GM23338 (cell line): ENCODE results near the gene UNC5A. TPM values are rescaled to one million over a fixed set of nuclear protein-coding genes. Genes with fewer than 3 reads are reported as not detected.

Source experiments
- ATAC-seq: fragments of 200-7000 bp; cut with Tn5 transposase; 3 replicates; pipeline ENCODE4 v1.9.1; 2020
- DNase-seq: peaks from one replicate; pipeline ENCODE4 v3.0.0-alpha.2; 2015; ENCODE audit warnings: low spot score
- H2AFZ ChIP-seq: fragments of 200-600 bp; sonication (generic); 2 replicates; pipeline ENCODE4 v1.8.0; 2016; ENCODE audit warnings: antibody characterized with exemption, mild to moderate bottlenecking, moderate library complexity
- H3F3A ChIP-seq: fragments of 200-600 bp; sonication (generic); replicated peaks from 2 replicates; pipeline ENCODE4 v1.8.0; 2017; ENCODE audit warnings: antibody characterized with exemption, mixed run types, low read depth
- H3K27ac ChIP-seq: fragments of 200-600 bp; sonication (generic); 2 replicates; pipeline ENCODE4 v1.6.1; 2016; ENCODE audit warnings: low read depth
- H3K27me3 ChIP-seq: fragments of 200-600 bp; sonication (generic); 2 replicates; pipeline ENCODE4 v1.8.0; 2016; ENCODE audit warnings: mild to moderate bottlenecking, mixed run types, moderate library complexity; ENCODE audit not compliant: insufficient read depth
- H3K36me3 ChIP-seq: fragments of 200-600 bp; sonication (generic); 2 replicates; pipeline ENCODE4 v1.8.0; 2016; ENCODE audit warnings: mild to moderate bottlenecking; ENCODE audit not compliant: insufficient read depth
- H3K4me1 ChIP-seq: fragments of 200-600 bp; sonication (generic); 2 replicates; pipeline ENCODE4 v1.8.0; 2016; ENCODE audit warnings: mild to moderate bottlenecking, moderate library complexity; ENCODE audit not compliant: insufficient read depth
- H3K4me2 ChIP-seq: fragments of 200-600 bp; sonication (generic); 2 replicates; pipeline ENCODE4 v1.7.1; 2017; ENCODE audit warnings: mixed run types
- H3K4me3 ChIP-seq: fragments of 200-600 bp; sonication (generic); 2 replicates; pipeline ENCODE4 v1.6.1; 2016; ENCODE audit warnings: mixed run types
- H3K79me2 ChIP-seq: fragments of 200-600 bp; sonication (generic); replicated peaks from 2 replicates; pipeline ENCODE4 v1.8.0; 2017; ENCODE audit warnings: mild to moderate bottlenecking; ENCODE audit not compliant: insufficient read depth
- H3K9me2 ChIP-seq: fragments of 200-600 bp; sonication (generic); 2 replicates; pipeline ENCODE4 v1.8.0; 2017; ENCODE audit not compliant: insufficient read depth
- H4K20me1 ChIP-seq: fragments of 200-600 bp; sonication (generic); replicated peaks from 2 replicates; pipeline ENCODE4 v1.8.0; 2017; ENCODE audit warnings: mild to moderate bottlenecking; ENCODE audit not compliant: insufficient read depth
- H3K27ac Mint-ChIP-seq: 2 replicates; pipeline ENCODE4 v1.8.0; 2020; ENCODE audit warnings: inconsistent platforms, mild to moderate bottlenecking, moderate library complexity, mixed read lengths
- H3K27me3 Mint-ChIP-seq: 3 replicates; pipeline ENCODE4 v1.8.0; 2022; ENCODE audit warnings: low read depth, mild to moderate bottlenecking, moderate library complexity, mixed read lengths, inconsistent platforms; ENCODE audit not compliant: insufficient read depth, poor library complexity
- H3K36me3 Mint-ChIP-seq: 3 replicates; pipeline ENCODE4 v1.8.0; 2021; ENCODE audit warnings: low read depth, mild to moderate bottlenecking, inconsistent platforms, moderate library complexity, mixed read lengths
- H3K4me1 Mint-ChIP-seq: 3 replicates; pipeline ENCODE4 v1.8.0; 2020; ENCODE audit warnings: mild to moderate bottlenecking, inconsistent platforms, mixed read lengths
- H3K4me3 Mint-ChIP-seq: 3 replicates; pipeline ENCODE4 v1.8.0; 2021; ENCODE audit warnings: moderate library complexity, mild to moderate bottlenecking, inconsistent platforms, mixed read lengths
- H3K9me3 Mint-ChIP-seq: 3 replicates; pipeline ENCODE4 v1.8.0; 2020; ENCODE audit warnings: moderate library complexity, mild to moderate bottlenecking, inconsistent platforms, mixed read lengths
- CREB1 ChIP-seq: fragments of 250-450 bp; sonication (Bioruptor Pico); IDR thresholded peaks from 2 replicates; pipeline ENCODE4 v1.5.0; 2020; ENCODE audit warnings: low read depth, mild to moderate bottlenecking, moderate library complexity
- CTCF ChIP-seq, 2 experiments: fragments of 200-600 bp in 1 of 2; sonication (generic) in 1 of 2; conservative IDR thresholded peaks; 2 replicates each; pipeline versions ENCODE4 v1.5.1 to v1.6.1; 2016 to 2017; ENCODE audit warnings: antibody characterized with exemption in 2 of 2, low read depth in 2 of 2, mild to moderate bottlenecking in 2 of 2, moderate library complexity in 1 of 2
- ETS1 ChIP-seq: IDR thresholded peaks from 2 replicates; pipeline ENCODE4 v1.6.1; 2016; ENCODE audit warnings: antibody characterized with exemption
- EZH2 ChIP-seq: fragments of 200-600 bp; sonication (generic); IDR thresholded peaks from one replicate; pipeline ENCODE4 v1.8.0; 2017; ENCODE audit warnings: antibody characterized with exemption, mild to moderate bottlenecking, low read depth; ENCODE audit not compliant: unreplicated experiment
- EZH2phosphoT487 ChIP-seq: fragments of 200-600 bp; sonication (generic); IDR thresholded peaks from one replicate; pipeline ENCODE4 v1.8.1; 2018; ENCODE audit warnings: antibody characterized with exemption; ENCODE audit not compliant: unreplicated experiment
- JUNB ChIP-seq: IDR thresholded peaks from one replicate; pipeline ENCODE4 v1.6.1; 2016; ENCODE audit warnings: antibody characterized with exemption; ENCODE audit not compliant: unreplicated experiment
- NANOG ChIP-seq: IDR thresholded peaks from 2 replicates; pipeline ENCODE4 v1.6.1; 2016; ENCODE audit warnings: antibody characterized with exemption, borderline replicate concordance
- REST ChIP-seq: IDR thresholded peaks from one replicate; pipeline ENCODE4 v1.6.1; 2018; ENCODE audit warnings: antibody characterized with exemption; ENCODE audit not compliant: unreplicated experiment
- STAT1 ChIP-seq: IDR thresholded peaks from one replicate; pipeline ENCODE4 v1.6.1; 2016; ENCODE audit warnings: antibody characterized with exemption; ENCODE audit not compliant: unreplicated experiment
- ZNF331 ChIP-seq: fragments of 250-450 bp; sonication (Bioruptor Pico); IDR thresholded peaks from 2 replicates; pipeline ENCODE4 v1.5.0; 2020; ENCODE audit warnings: low read depth, mild to moderate bottlenecking, moderate library complexity
- polyA plus RNA-seq: library from polyadenylated mRNA; unstranded; fragments of >200 nt; fragmentation: Nextera tagmentation; extraction: Ambion mirVana; gene quantifications from 2 replicates; pipeline ENCODE4 v1.2.1, GENCODE V29; 2016
- total RNA-seq: library from RNA; depleted of rRNA; stranded (reverse); fragments of >200 nt; shearing (Covaris generic); gene quantifications from 2 replicates; pipeline ENCODE4 v1.2.3, GENCODE V29; 2014

UNC5A gene
- total and polyA plus RNA-seq, 2 experiments from 2014 or later: 0.92 to 3.9 TPM

- TF ChIP-seq REST (no peak), JUNB (no peak), CREB1 (CRISPR knock-in tag) (no peak), STAT1 (no peak), EZH2 (no peak), ZNF331 (CRISPR knock-in tag) (no peak), EZH2phosphoT487 (no peak)
Measured at GRCh38 chr5:176824604-176825003, 14.2 kb downstream of the UNC5A start (continued).

- Histone ChIP-seq H3K27ac (no peak overlapping the region), H3F3A (no peaks in the 10 kb centered on the region), H3K36me3 (no peaks in the 10 kb centered on the region), H4K20me1 (no peaks in the 10 kb centered on the region; the same call in 1 of the 2 replicates), H3K4me1 (no peaks in the 10 kb centered on the region), H3K27me3 (no peaks in the 10 kb centered on the region), H3K9me2 (no peaks in the 10 kb centered on the region), H3K4me3 (no peak overlapping the region), H2AFZ (no peak overlapping the region), H3K4me2 (no peak overlapping the region), H3K79me2 (no peaks in the 10 kb centered on the region)
- H3K27me3 Mint-ChIP-seq: peaks cover 10% of the 10 kb centered on the region
- H3K4me3 Mint-ChIP-seq: no peak overlapping the region
- ATAC-seq (no peak), DNase-seq (no peak)
- no peak overlapping the region for H3K27ac Mint-ChIP-seq
- H3K9me3 Mint-ChIP-seq: no peaks in the 10 kb centered on the region
- no peaks in the 10 kb centered on the region for H3K36me3 Mint-ChIP-seq
- H3K4me1 Mint-ChIP-seq: peaks cover 8% of the 10 kb centered on the region; the same call in 2 of the 3 replicates
- TF ChIP-seq NANOG: no peak
- TF ChIP-seq EZH2phosphoT487: no peak
- TF ChIP-seq CTCF (conservative IDR thresholded peaks at IDR 0.05; ENCODE audit: low read depth in 2 of 2): no peak
- no peak for TF ChIP-seq REST
- TF ChIP-seq JUNB: no peak
- TF ChIP-seq CREB1 (CRISPR knock-in tag): no peak
- TF ChIP-seq STAT1: no peak
- no peak for TF ChIP-seq ZNF331 (CRISPR knock-in tag)
- no peak for TF ChIP-seq ETS1
- no peak for TF ChIP-seq EZH2
Measured at GRCh38 chr5:176825234-176825633, 14.9 kb downstream of the UNC5A start.
